ENCODE measurements around the gene IFI16. TPM values are rescaled to one million over a fixed set of nuclear protein-coding genes. Genes with fewer than 3 reads are reported as not detected.

The IFI16 gene
- total RNA-seq, 4 donors from 2014 or later = 11.1 to 36.5 (median 17.9) TPM

- H3K27ac ChIP-seq = peak overlapping the region; percentile 49 to 90 (median 88)
- intact Hi-C loops (cut with DNase I; ENCODE audit: low total_unique reads) = no loop called here
- H3K4me3 ChIP-seq = peak overlapping the region in 2 of 4 donors; percentile 37 to 60
These were observed 2.0 kb downstream of the IFI16 start for GRCh38 chr1:159011751-159012150.

GRCh38 chr1:159012495-159012894 lies 2.8 kb downstream of the IFI16 start:
- peaks cover 0 to 12% (median 3%) of the 10 kb centered on the region in 4 donors for H3K36me3 ChIP-seq
- no peaks in the 10 kb centered on the region for H3K27me3 ChIP-seq
- intact Hi-C loops (cut with DNase I; ENCODE audit: low total_unique reads) = no loop called here
- TF ChIP-seq POLR2AphosphoS5 (IDR thresholded peaks at IDR 0.05) (peak; percentile 46 to 64 (median 52)), POLR2A (IDR thresholded peaks at IDR 0.05) (peak; percentile 39), CTCF (IDR thresholded peaks at IDR 0.05) (no peak)
- in situ Hi-C loops (cut with MboI; ENCODE audit: low pct_ligation_motif_present in 1 of 4, low pct_unique_long_range_greater_than_20kb in 1 of 4, low sequenced_read_pairs in 3 of 4) = no loop called here
- no peaks in the 10 kb centered on the region for H3K9me3 ChIP-seq
- H3K4me3 ChIP-seq = peak overlapping the region in 2 of 4 donors; percentile 18 to 60
- WGBS, 2 donors (ENCODE audit: low coverage in 1 of 2) = 47 to 63% methylated on average over 4 to 6 of the region's 6 CpGs
- DNase-seq = peak; percentile 15
- H3K27ac ChIP-seq = peak overlapping the region; percentile 49 to 90 (median 88)
- peaks cover 0 to 55% (median 4%) of the 10 kb centered on the region in 4 donors for H3K4me1 ChIP-seq

More at GRCh38 chr1:159011751-159012150, 2.0 kb downstream of the IFI16 start:
- H3K36me3 ChIP-seq = peaks cover 0 to 11% (median under 1%) of the 10 kb centered on the region in 4 donors
- no peaks in the 10 kb centered on the region for H3K9me3 ChIP-seq
- DNase-seq = no peak
- in situ Hi-C loops (cut with MboI; ENCODE audit: low pct_ligation_motif_present in 1 of 4, low pct_unique_long_range_greater_than_20kb in 1 of 4, low sequenced_read_pairs in 3 of 4) = no loop called here
- peaks cover 0 to 47% (median 4%) of the 10 kb centered on the region in 4 donors for H3K4me1 ChIP-seq
- no peaks in the 10 kb centered on the region for H3K27me3 ChIP-seq
- TF ChIP-seq EP300 (IDR thresholded peaks at IDR 0.05; ENCODE audit: low read depth) (no peak), CTCF (IDR thresholded peaks at IDR 0.05) (no peak), POLR2AphosphoS5 (IDR thresholded peaks at IDR 0.05) (no peak), POLR2A (IDR thresholded peaks at IDR 0.05) (no peak)

DNA sequence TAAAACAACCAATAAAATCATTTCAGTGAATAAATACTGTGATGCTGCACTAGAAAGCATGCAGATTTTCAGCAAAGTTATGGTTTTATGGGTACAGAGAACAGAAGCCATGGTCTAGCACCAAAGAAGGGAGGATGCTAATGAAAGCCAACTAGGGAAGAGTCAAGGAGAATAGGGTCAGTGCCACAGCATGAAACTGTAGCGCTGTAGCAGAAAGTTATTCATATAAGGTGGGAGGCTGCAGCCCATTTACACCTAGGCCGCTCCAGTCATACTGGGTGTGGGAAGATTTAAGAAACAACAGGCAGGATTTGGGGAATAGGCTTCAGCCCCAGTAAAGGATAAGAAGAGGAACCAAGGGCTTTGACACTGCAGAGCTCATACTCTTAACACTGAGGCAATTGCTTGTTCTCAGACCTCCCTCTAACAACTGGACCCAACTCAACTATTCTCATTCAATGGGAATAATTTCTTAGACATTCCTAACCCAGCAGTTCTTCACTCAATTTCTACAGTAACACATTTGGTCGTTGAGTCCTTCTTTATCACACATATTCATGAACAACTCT lies 4.4 kb downstream of the IFI16 start:
- no peak for DNase-seq
- H3K27me3 ChIP-seq = no peaks in the 10 kb centered on the region
- TF ChIP-seq EP300 (IDR thresholded peaks at IDR 0.05; ENCODE audit: low read depth) = no peak
- no peak for TF ChIP-seq POLR2AphosphoS5 (IDR thresholded peaks at IDR 0.05)
- TF ChIP-seq CTCF (IDR thresholded peaks at IDR 0.05) = no peak
- TF ChIP-seq POLR2A (IDR thresholded peaks at IDR 0.05) = no peak
- intact Hi-C loops (cut with DNase I; ENCODE audit: low total_unique reads) = no loop called here
- peak overlapping the region in 1 of 4 donors; percentile 60 for H3K4me3 ChIP-seq
- H3K9me3 ChIP-seq = no peaks in the 10 kb centered on the region
- in situ Hi-C loops (cut with MboI; ENCODE audit: low pct_ligation_motif_present in 1 of 4, low pct_unique_long_range_greater_than_20kb in 1 of 4, low sequenced_read_pairs in 3 of 4) = no loop called here
- peaks cover 0 to 27% (median 3%) of the 10 kb centered on the region in 4 donors for H3K36me3 ChIP-seq
- H3K4me1 ChIP-seq = peaks cover 0 to 59% (median 4%) of the 10 kb centered on the region in 4 donors
- peak overlapping the region; percentile 12 to 90 (median 88) for H3K27ac ChIP-seq
- WGBS, 2 donors (ENCODE audit: low coverage in 1 of 2) = 70 to 93% methylated on average over 3 of the region's 3 CpGs

DNA sequence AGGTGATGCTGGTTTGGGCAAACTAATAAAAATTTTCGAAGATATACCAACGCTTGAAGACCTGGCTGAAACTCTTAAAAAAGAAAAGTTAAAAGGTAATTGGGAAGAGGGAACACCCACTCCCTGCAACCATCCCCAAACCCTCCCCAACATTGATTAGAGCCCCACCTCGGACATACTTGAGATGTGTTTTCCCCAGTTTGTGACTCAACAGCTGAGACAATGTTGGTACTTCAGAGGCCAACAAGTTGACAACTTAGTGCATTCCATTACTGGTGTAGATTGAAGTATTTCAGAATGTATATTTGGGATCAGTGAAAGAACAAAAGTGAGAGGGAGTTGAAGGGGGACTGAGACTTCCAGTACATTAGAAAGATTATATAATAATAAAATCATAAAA lies 5.1 kb downstream of the IFI16 start:
- DNase-seq = no peak
- Histone ChIP-seq H3K9me3 (no peaks in the 10 kb centered on the region), H3K4me1 (peaks cover 0 to 56% (median 2%) of the 10 kb centered on the region in 4 donors), H3K27ac (peak overlapping the region in 3 of 4 donors; percentile 59 to 90 (median 67)), H3K36me3 (peaks cover 0 to 29% (median 3%) of the 10 kb centered on the region in 4 donors), H3K4me3 (no peak overlapping the region), H3K27me3 (no peaks in the 10 kb centered on the region)
- TF ChIP-seq POLR2A (IDR thresholded peaks at IDR 0.05) (no peak), POLR2AphosphoS5 (IDR thresholded peaks at IDR 0.05) (no peak), CTCF (IDR thresholded peaks at IDR 0.05) (no peak), EP300 (IDR thresholded peaks at IDR 0.05; ENCODE audit: low read depth) (no peak)
- WGBS, 2 donors (ENCODE audit: low coverage in 1 of 2) = 69 to 88% methylated on average over 3 of the region's 3 CpGs
- in situ Hi-C loops (cut with MboI; ENCODE audit: low pct_ligation_motif_present in 1 of 4, low pct_unique_long_range_greater_than_20kb in 1 of 4, low sequenced_read_pairs in 3 of 4) (no loop called here), intact Hi-C loops (cut with DNase I; ENCODE audit: low total_unique reads) (no loop called here)
